Ovary (tissue), 3 donors: ENCODE measurements around the gene TMEM143.
"Not testable (repeated sequence)": the region's sequence is repeated elsewhere in the genome, so short reads cannot be mapped to it uniquely, and the experiment has no call there.

Experiments used
- CTCF ChIP-seq, 3 donors: fragments of 450-650 bp in 2 of 3; fragments of 200-600 bp in 1 of 3; IDR thresholded peaks; one replicate each; pipeline versions ENCODE4 v1.5.1 to v1.8.0; 2016 to 2022; ENCODE audit warnings: antibody characterized with exemption in 3 of 3, mild to moderate bottlenecking in 1 of 3
- POLR2A ChIP-seq: fragments of 450-650 bp; IDR thresholded peaks from one replicate; pipeline ENCODE4 v1.6.1; 2017; ENCODE audit warnings: antibody characterized with exemption, mild to moderate bottlenecking, moderate library complexity
- donor health status: DM: no; HTN: no; CAD: no.

- TF ChIP-seq CTCF (IDR thresholded peaks at IDR 0.05); POLR2A: not testable (repeated sequence)
Measured at GRCh38 chr19:48317708-48317960, 46.1 kb downstream of the TMEM143 start.
